GM12878 (cell line): ENCODE data around the gene RRH. TPM values are rescaled to one million over a fixed set of nuclear protein-coding genes. Genes with fewer than 3 reads are reported as not detected.

Experiments used
- ATAC-seq: fragments of 200-7000 bp; cut with Tn5 transposase; 3 replicates; pipeline ENCODE4 v1.9.1; 2020; ENCODE audit warnings: mild to moderate bottlenecking, moderate library complexity
- BruUV-seq: library from RNA; stranded (reverse); fragments of 400-500 nt; replicated peaks from 2 replicates; lab custom pipeline; 2021; lab: Mats Ljungman, UMichigan
- CTCF ChIA-PET: fragments of 300-600 bp; sonication (Branson Sonifier 250); formaldehyde crosslinking; extraction: SDS; loops from one replicate; lab custom pipeline; 2021; ENCODE audit warnings: inconsistent platforms; lab: Yijun Ruan, JAX
- POLR2A ChIA-PET: fragments of 350-600 bp; formaldehyde crosslinking; extraction: SDS; loops from one replicate; lab custom pipeline; 2021; ENCODE audit warnings: inconsistent platforms; lab: Charles Lee
- RAD21 ChIA-PET: fragments of 300-600 bp; sonication (Branson Sonifier 250); formaldehyde crosslinking; loops from one replicate; lab custom pipeline; 2023; ENCODE audit warnings: antibody characterized with exemption; ENCODE audit not compliant: unreplicated experiment; lab: Charles Lee
- SMC1A ChIA-PET: fragments of 300-600 bp; sonication (Branson Sonifier 250); formaldehyde crosslinking; loops from one replicate; lab custom pipeline; 2023; ENCODE audit not compliant: unreplicated experiment, uncharacterized antibody; lab: Charles Lee
- DNase-seq: peaks from one replicate; pipeline ENCODE4 v3.0.0-alpha.2; 2011; ENCODE audit warnings: low read depth, low spot score
- FAIRE-seq: peaks from 3 replicates; lab custom pipeline; 2011; peaks lifted over from hg19 to GRCh38; lab: Jason Lieb, UNC
- H2AFZ ChIP-seq: 2 replicates; pipeline ENCODE4 v1.6.0; 2011; ENCODE audit warnings: low read depth, low read length, control low read depth; ENCODE audit not compliant: control insufficient read depth
- H3K27ac ChIP-seq: 2 replicates; pipeline ENCODE4 v1.5.1; 2011; ENCODE audit warnings: control low read depth; ENCODE audit not compliant: control insufficient read depth, insufficient read depth
- H3K27me3 ChIP-seq, 2 experiments: replicated peaks in 1 of 2; 2 replicates each; pipeline versions ENCODE4 v1.6.0 to v1.6.1; 2011; ENCODE audit warnings: low read length in 1 of 2; ENCODE audit not compliant: control insufficient read depth in 2 of 2, insufficient read depth in 2 of 2
- H3K36me3 ChIP-seq, 2 experiments: 2 replicates each; pipeline ENCODE4 v1.5.1; 2011; ENCODE audit warnings: low read length in 1 of 2; ENCODE audit not compliant: control insufficient read depth in 2 of 2, insufficient read depth in 2 of 2
- H3K4me1 ChIP-seq: 2 replicates; pipeline ENCODE4 v1.6.1; 2011; ENCODE audit warnings: mild to moderate bottlenecking, low read length, moderate library complexity, mixed read lengths; ENCODE audit not compliant: control insufficient read depth, insufficient read depth
- H3K4me2 ChIP-seq: 2 replicates; pipeline ENCODE4 v1.6.0; 2011; ENCODE audit warnings: control low read depth; ENCODE audit not compliant: control insufficient read depth, insufficient read depth
- H3K4me3 ChIP-seq: fragments of 200-600 bp; sonication (generic); 2 replicates; pipeline ENCODE4 v1.5.1; 2016
- H3K79me2 ChIP-seq: 2 replicates; pipeline ENCODE4 v1.6.0; 2011; ENCODE audit warnings: low read length; ENCODE audit not compliant: control insufficient read depth, insufficient read depth
- H3K9ac ChIP-seq: 2 replicates; pipeline ENCODE4 v1.8.0; 2011; ENCODE audit warnings: low read length, control low read depth, mixed read lengths; ENCODE audit not compliant: control insufficient read depth, insufficient read depth
- H3K9me3 ChIP-seq: replicated peaks from 3 replicates; pipeline ENCODE4 v1.5.1; 2011; ENCODE audit warnings: mild to moderate bottlenecking, low read length; ENCODE audit not compliant: control insufficient read depth, insufficient read depth
- H4K20me1 ChIP-seq: 2 replicates; pipeline ENCODE4 v1.6.0; 2011; ENCODE audit not compliant: control insufficient read depth, insufficient read depth
- CHD4 ChIP-seq: fragments of 200-600 bp; sonication (generic); IDR thresholded peaks from 2 replicates; pipeline ENCODE4 v1.6.1; 2016; ENCODE audit warnings: mild to moderate bottlenecking
- DPF2 ChIP-seq: fragments of 450-650 bp; IDR thresholded peaks from 2 replicates; pipeline ENCODE4 v1.6.1; 2017; ENCODE audit warnings: mild to moderate bottlenecking
- KDM1A ChIP-seq: fragments of 200-600 bp; sonication (generic); IDR thresholded peaks from 2 replicates; pipeline ENCODE4 v1.6.1; 2016; ENCODE audit warnings: borderline replicate concordance
- PAX8 ChIP-seq: fragments of 450-650 bp; IDR thresholded peaks from 2 replicates; pipeline ENCODE4 v1.6.1; 2017; ENCODE audit warnings: mild to moderate bottlenecking, moderate library complexity
- RAD21 ChIP-seq: IDR thresholded peaks from 2 replicates; pipeline ENCODE4 v1.6.1; 2011; ENCODE audit warnings: mild to moderate bottlenecking, low read depth, low read length, moderate library complexity; ENCODE audit not compliant: insufficient read depth
- SMC3 ChIP-seq: IDR thresholded peaks from 2 replicates; pipeline ENCODE4 v1.6.1; 2011; ENCODE audit warnings: low read length, improper control_type of control experiment, borderline replicate concordance
- YY1 ChIP-seq: IDR thresholded peaks from 2 replicates; pipeline ENCODE4 v1.6.1; 2011; ENCODE audit warnings: low read depth, mild to moderate bottlenecking, low read length
- WGBS: methylation state at CpG from one replicate; pipeline ENCODE4 v1.1.6; 2016; ENCODE audit warnings: low lambda C conversion rate; ENCODE audit not compliant: insufficient replicate concordance, insufficient coverage; ENCODE audit errors: missing lambda C conversion rate; 5-methylcytosine and 5-hydroxymethylcytosine counted together
- in situ Hi-C: fragments of 300-500 bp; cut with MboI; formaldehyde crosslinking; loops from 9 replicates; pipeline ENCODE4 v1.14.3; 2018; ENCODE audit warnings: mixed read lengths
- intact Hi-C: fragments of 100-400 bp; cut with micrococcal nuclease; formaldehyde crosslinking; loops from one replicate; pipeline ENCODE4 v1.14.2; 2022; ENCODE audit not compliant: unreplicated experiment
- polyA plus RNA-seq, 11 experiments: library from polyadenylated mRNA; depleted of rRNA in 4 of 11; unstranded in 6 of 11; stranded (reverse) in 5 of 11; fragments of >200 nt; fragmentation: Nextera tagmentation in 4 of 11; fragmentation: Illumina TruSeq in 1 of 11; extraction: Ambion mirVana in 4 of 11; extraction: Trizol in 1 of 11; gene quantifications; 1 replicate in 1 of 11; 2 replicates in 10 of 11; pipeline versions ENCODE4 v1.2.1 to v1.2.3, GENCODE V29; 2011 to 2016; ENCODE audit warnings: inconsistent platforms in 2 of 11, missing spikeins in 2 of 11, low read depth in 1 of 11
- total RNA-seq, 4 experiments: library from RNA; depleted of rRNA in 3 of 4; stranded (reverse); fragments of >200 nt in 3 of 4; fragmentation: Illumina TruSeq in 1 of 4; extraction: Trizol in 1 of 4; gene quantifications; 2 replicates each; pipeline versions ENCODE4 v1.2.1 to v1.2.3, GENCODE V29; 2013 to 2021
- TF ChIP-seq, protein P1 (sequence below), 3 experiments: IDR thresholded peaks in 2 of 3; conservative IDR thresholded peaks in 1 of 3; 2 replicates each; pipeline ENCODE4 v1.5.1; 2011; ENCODE audit warnings: low read depth in 3 of 3, low read length in 3 of 3, mild to moderate bottlenecking in 3 of 3, control low read depth in 2 of 3, moderate library complexity in 2 of 3, inconsistent platforms in 1 of 3, mixed read lengths in 1 of 3; ENCODE audit not compliant: control insufficient read depth in 2 of 3, insufficient read depth in 1 of 3; ENCODE audit errors: extremely low read depth in 1 of 3
- TF ChIP-seq, protein P2 (sequence below): IDR thresholded peaks from 2 replicates; pipeline ENCODE4 v1.6.1; 2012; ENCODE audit warnings: improper control_type of control experiment, low read depth, low read length; ENCODE audit not compliant: insufficient replicate concordance
- TF ChIP-seq, protein P3 (sequence below): fragments of 450-650 bp; IDR thresholded peaks from 2 replicates; pipeline ENCODE4 v1.6.1; 2018; ENCODE audit warnings: borderline replicate concordance, mild to moderate bottlenecking; ENCODE audit not compliant: partially characterized antibody

The RRH gene
- total and polyA plus RNA-seq, 10 of the 15 experiments (the other 5 are each of a cell fraction or from before 2014, with no cell fraction given) = 0.06 to 0.24 (median 0.12) TPM; not detected in 6

DNA sequence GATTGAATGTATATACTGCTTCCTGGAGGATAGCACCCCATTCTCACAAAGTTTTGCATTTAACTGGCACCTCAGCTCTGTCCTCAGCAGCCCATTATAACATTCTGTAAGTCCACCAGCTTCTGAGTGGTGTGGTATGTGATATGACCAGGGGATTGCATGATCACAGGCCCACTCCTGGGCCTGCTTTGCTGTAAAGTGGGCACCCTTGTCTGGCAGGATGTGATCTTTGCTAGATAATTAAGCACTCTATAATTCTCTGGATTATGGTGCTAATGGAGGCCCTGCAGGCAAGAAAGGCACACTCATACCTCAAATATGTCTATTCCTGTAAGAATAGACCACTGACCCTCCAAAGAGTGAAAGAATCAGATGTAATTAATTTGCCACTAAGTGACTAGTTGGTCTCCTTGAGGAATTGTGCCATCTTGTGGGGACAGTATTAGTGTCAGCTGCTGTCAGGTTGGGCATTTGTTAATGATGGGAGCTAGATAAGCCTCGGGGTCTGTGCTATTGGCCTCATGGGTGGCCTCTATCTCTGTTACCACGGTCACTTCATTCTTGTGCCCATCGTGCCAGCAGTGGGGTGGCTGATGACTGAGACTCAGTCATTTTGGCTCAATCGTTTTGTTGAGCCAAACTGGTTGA is 23.7 kb upstream of the RRH start:
- no peak overlapping the region for H3K9ac ChIP-seq
- TF ChIP-seq, protein P1, sequence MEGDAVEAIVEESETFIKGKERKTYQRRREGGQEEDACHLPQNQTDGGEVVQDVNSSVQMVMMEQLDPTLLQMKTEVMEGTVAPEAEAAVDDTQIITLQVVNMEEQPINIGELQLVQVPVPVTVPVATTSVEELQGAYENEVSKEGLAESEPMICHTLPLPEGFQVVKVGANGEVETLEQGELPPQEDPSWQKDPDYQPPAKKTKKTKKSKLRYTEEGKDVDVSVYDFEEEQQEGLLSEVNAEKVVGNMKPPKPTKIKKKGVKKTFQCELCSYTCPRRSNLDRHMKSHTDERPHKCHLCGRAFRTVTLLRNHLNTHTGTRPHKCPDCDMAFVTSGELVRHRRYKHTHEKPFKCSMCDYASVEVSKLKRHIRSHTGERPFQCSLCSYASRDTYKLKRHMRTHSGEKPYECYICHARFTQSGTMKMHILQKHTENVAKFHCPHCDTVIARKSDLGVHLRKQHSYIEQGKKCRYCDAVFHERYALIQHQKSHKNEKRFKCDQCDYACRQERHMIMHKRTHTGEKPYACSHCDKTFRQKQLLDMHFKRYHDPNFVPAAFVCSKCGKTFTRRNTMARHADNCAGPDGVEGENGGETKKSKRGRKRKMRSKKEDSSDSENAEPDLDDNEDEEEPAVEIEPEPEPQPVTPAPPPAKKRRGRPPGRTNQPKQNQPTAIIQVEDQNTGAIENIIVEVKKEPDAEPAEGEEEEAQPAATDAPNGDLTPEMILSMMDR (IDR thresholded peaks at IDR 0.05 in 2 of 3, conservative IDR thresholded peaks at IDR 0.05 in 1 of 3; ENCODE audit: control insufficient read depth in 2 of 3, extremely low read depth in 1 of 3, insufficient read depth in 1 of 3, low read depth in 3 of 3, low read length in 3 of 3) = peak; percentile 50 to 67 (median 53); a peak in 5 of 6 replicates
- TF ChIP-seq YY1 (0 out of 2 replicates have a peak, but pooled peaks have one; percentile 20), KDM1A (no peak), CHD4 (no peak), DPF2 (no peak), PAX8 (no peak), RAD21 (peak; percentile 70), SMC3 (peak; percentile 68; the same call in 1 of the 2 replicates)
- TF ChIP-seq, protein P2, sequence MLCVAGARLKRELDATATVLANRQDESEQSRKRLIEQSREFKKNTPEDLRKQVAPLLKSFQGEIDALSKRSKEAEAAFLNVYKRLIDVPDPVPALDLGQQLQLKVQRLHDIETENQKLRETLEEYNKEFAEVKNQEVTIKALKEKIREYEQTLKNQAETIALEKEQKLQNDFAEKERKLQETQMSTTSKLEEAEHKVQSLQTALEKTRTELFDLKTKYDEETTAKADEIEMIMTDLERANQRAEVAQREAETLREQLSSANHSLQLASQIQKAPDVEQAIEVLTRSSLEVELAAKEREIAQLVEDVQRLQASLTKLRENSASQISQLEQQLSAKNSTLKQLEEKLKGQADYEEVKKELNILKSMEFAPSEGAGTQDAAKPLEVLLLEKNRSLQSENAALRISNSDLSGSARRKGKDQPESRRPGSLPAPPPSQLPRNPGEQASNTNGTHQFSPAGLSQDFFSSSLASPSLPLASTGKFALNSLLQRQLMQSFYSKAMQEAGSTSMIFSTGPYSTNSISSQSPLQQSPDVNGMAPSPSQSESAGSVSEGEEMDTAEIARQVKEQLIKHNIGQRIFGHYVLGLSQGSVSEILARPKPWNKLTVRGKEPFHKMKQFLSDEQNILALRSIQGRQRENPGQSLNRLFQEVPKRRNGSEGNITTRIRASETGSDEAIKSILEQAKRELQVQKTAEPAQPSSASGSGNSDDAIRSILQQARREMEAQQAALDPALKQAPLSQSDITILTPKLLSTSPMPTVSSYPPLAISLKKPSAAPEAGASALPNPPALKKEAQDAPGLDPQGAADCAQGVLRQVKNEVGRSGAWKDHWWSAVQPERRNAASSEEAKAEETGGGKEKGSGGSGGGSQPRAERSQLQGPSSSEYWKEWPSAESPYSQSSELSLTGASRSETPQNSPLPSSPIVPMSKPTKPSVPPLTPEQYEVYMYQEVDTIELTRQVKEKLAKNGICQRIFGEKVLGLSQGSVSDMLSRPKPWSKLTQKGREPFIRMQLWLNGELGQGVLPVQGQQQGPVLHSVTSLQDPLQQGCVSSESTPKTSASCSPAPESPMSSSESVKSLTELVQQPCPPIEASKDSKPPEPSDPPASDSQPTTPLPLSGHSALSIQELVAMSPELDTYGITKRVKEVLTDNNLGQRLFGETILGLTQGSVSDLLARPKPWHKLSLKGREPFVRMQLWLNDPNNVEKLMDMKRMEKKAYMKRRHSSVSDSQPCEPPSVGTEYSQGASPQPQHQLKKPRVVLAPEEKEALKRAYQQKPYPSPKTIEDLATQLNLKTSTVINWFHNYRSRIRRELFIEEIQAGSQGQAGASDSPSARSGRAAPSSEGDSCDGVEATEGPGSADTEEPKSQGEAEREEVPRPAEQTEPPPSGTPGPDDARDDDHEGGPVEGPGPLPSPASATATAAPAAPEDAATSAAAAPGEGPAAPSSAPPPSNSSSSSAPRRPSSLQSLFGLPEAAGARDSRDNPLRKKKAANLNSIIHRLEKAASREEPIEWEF = no peak
- TF ChIP-seq, protein P3, sequence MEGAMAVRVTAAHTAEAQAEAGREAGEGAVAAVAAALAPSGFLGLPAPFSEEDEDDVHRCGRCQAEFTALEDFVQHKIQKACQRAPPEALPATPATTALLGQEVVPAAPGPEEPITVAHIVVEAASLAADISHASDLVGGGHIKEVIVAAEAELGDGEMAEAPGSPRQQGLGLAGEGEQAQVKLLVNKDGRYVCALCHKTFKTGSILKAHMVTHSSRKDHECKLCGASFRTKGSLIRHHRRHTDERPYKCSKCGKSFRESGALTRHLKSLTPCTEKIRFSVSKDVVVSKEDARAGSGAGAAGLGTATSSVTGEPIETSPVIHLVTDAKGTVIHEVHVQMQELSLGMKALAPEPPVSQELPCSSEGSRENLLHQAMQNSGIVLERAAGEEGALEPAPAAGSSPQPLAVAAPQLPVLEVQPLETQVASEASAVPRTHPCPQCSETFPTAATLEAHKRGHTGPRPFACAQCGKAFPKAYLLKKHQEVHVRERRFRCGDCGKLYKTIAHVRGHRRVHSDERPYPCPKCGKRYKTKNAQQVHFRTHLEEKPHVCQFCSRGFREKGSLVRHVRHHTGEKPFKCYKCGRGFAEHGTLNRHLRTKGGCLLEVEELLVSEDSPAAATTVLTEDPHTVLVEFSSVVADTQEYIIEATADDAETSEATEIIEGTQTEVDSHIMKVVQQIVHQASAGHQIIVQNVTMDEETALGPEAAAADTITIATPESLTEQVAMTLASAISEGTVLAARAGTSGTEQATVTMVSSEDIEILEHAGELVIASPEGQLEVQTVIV = no peak
- TF ChIP-seq, all 136 proteins: peak for 4
- no peaks in the 10 kb centered on the region for H3K9me3 ChIP-seq
- ChIA-PET POLR2A (interaction anchor here (0.5 kb wide), 1 partner anchor 244 kb away, joined by 3 read pairs; no protein-coding TSS in a partner anchor), RAD21 (interaction anchor here (0.8 to 1.3 kb wide), 7 partner anchors 23 to 381 kb away, joined by 3 to 6 read pairs (median 3); partner anchors contain the start of genes CASP6 and MCUB), CTCF (interaction anchor here (0.6 to 2.1 kb wide), 19 partner anchors 13 to 386 kb away, joined by 3 to 7 read pairs (median 4); partner anchors contain the start of gene CASP6), SMC1A (interaction anchor here (0.7 to 1.5 kb wide), 11 partner anchors 23 to 385 kb away, joined by 3 to 9 read pairs (median 4); partner anchors contain the start of gene SEC24B)
- intact Hi-C loops = loop anchor here (1.0 kb wide), 2 partner anchors 102 to 382 kb away; no protein-coding TSS in a partner anchor
- no peak overlapping the region for H3K4me2 ChIP-seq
- no peaks in the 10 kb centered on the region for H3K36me3 ChIP-seq
- no TSS peak for BruUV-seq
- 0% methylated on average over 4 of the region's 4 CpGs for WGBS
- no peak overlapping the region for H3K4me3 ChIP-seq
- peak; percentile 27 for FAIRE-seq
- no peaks in the 10 kb centered on the region for H4K20me1 ChIP-seq
- H3K27ac ChIP-seq = no peak overlapping the region
- peak; percentile 7 for DNase-seq
- ATAC-seq = peak; percentile 94
- no peak overlapping the region for H2AFZ ChIP-seq
- H3K79me2 ChIP-seq = no peaks in the 10 kb centered on the region
- H3K4me1 ChIP-seq = no peaks in the 10 kb centered on the region
- H3K27me3 ChIP-seq = peaks cover 0 to 2% of the 10 kb centered on the region in 2 experiments; a peak in 1 of 4 replicates
- in situ Hi-C loops = no loop called here
